SK-N-SH treated with all-trans-retinoic acid at 6 μM for 48 hours (cell line): Measurements from ENCODE around the gene TSKU.

Experiments
- ARNTL ChIP-seq: fragments of 450-650 bp; formaldehyde crosslinking; IDR thresholded peaks from 2 replicates; pipeline ENCODE4 v1.5.0; 2020; ENCODE audit warnings: low read depth, mild to moderate bottlenecking, moderate library complexity, borderline replicate concordance
- PATZ1 ChIP-seq: fragments of 250-450 bp; sonication (Bioruptor Pico); IDR thresholded peaks from 2 replicates; pipeline ENCODE4 v1.8.0; 2020; ENCODE audit warnings: mild to moderate bottlenecking, moderate library complexity, borderline replicate concordance

GRCh38 chr11:76739798-76740197, 43.4 kb upstream of the TSKU start:
- TF ChIP-seq PATZ1 (CRISPR knock-in tag) (no peak), ARNTL (CRISPR knock-in tag) (no peak)
